Suprapubic skin (tissue), 4 donors: ENCODE measurements around the gene PDGFB. TPM values are rescaled to one million over a fixed set of nuclear protein-coding genes. Genes with fewer than 3 reads are reported as not detected.
A peak's percentile ranks its signal among the peaks of the same experiment; 100 is the strongest.

Experiments
- DNase-seq, 2 donors: peaks; one replicate each; pipeline ENCODE4 v3.0.0-alpha.2; 2019; ENCODE audit warnings: low spot score in 2 of 2
- H3K27ac ChIP-seq: fragments of 200-600 bp; sonication (generic); one replicate; pipeline ENCODE4 v1.5.1; 2019
- H3K27me3 ChIP-seq: fragments of 200-600 bp; sonication (generic); one replicate; pipeline ENCODE4 v1.5.1; 2019
- H3K36me3 ChIP-seq: fragments of 200-600 bp; sonication (generic); one replicate; pipeline ENCODE4 v1.5.1; 2019
- H3K4me1 ChIP-seq: fragments of 200-600 bp; sonication (generic); one replicate; pipeline ENCODE4 v1.5.1; 2019
- H3K4me3 ChIP-seq: fragments of 200-600 bp; sonication (generic); one replicate; pipeline ENCODE4 v1.5.1; 2019; ENCODE audit warnings: mild to moderate bottlenecking
- H3K9me3 ChIP-seq: fragments of 200-600 bp; sonication (generic); one replicate; pipeline ENCODE4 v1.5.1; 2019
- EP300 ChIP-seq: sonication (generic); formaldehyde crosslinking; IDR thresholded peaks from one replicate; pipeline ENCODE4 v1.6.1; 2017; ENCODE audit warnings: antibody characterized with exemption
- POLR2A ChIP-seq, 2 donors: fragments of 450-650 bp; IDR thresholded peaks; one replicate each; pipeline ENCODE4 v1.6.1; 2017; ENCODE audit warnings: antibody characterized with exemption in 2 of 2, mild to moderate bottlenecking in 2 of 2, moderate library complexity in 2 of 2
- POLR2AphosphoS5 ChIP-seq, 3 donors: sonication (generic); formaldehyde crosslinking; IDR thresholded peaks; one replicate each; pipeline ENCODE4 v1.6.1; 2017; ENCODE audit warnings: antibody characterized with exemption in 3 of 3
- WGBS: methylation state at CpG from one replicate; pipeline ENCODE4 v1.1.5; 2018; 5-methylcytosine and 5-hydroxymethylcytosine counted together
- total RNA-seq, 4 donors: library from RNA; depleted of rRNA; stranded (reverse); fragments of >200 nt; gene quantifications; one replicate each; pipeline ENCODE4 v1.1.0, GENCODE V29; 2016
- TF ChIP-seq, protein P1 (sequence below), 2 donors: fragments of 200-600 bp in 1 of 2; fragments of 450-650 bp in 1 of 2; sonication (generic) in 1 of 2; IDR thresholded peaks; one replicate each; pipeline ENCODE4 v1.5.1; 2016 to 2019; ENCODE audit warnings: antibody characterized with exemption in 2 of 2, mild to moderate bottlenecking in 1 of 2, moderate library complexity in 1 of 2

The PDGFB gene
- total RNA-seq, 4 donors from 2014 or later, result 10.5 to 20.6 (median 12.0) TPM

DNA sequence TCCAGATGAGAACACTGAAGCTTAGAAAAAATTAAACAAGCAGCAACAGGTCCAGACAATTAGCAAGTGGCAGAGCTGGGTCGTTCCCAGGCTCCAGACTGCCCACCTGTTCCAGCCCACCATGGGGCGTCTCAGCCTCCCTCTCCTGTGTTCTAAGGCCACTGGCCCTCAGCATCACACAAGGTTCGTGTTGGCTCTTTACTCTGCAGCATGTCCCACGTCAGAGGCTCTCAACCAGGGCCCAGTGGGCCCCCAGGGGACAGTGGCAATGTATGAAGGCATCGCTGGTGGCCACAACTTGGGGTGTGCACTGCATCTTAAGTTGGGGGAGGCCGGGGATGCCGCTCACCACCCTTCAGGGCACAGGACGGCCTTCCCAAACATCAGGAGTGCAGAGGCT is 6.2 kb downstream of the PDGFB start:
- Histone ChIP-seq H3K36me3 (no peaks in the 10 kb centered on the region), H3K27ac (peak overlapping the region; percentile 95), H3K4me3 (no peak overlapping the region), H3K4me1 (peaks cover 99% of the 10 kb centered on the region), H3K27me3 (no peaks in the 10 kb centered on the region), H3K9me3 (no peaks in the 10 kb centered on the region)
- no peak for DNase-seq
- TF ChIP-seq EP300, result no peak
- TF ChIP-seq POLR2AphosphoS5 (IDR thresholded peaks at IDR 0.05), result no peak
- TF ChIP-seq, protein P1, sequence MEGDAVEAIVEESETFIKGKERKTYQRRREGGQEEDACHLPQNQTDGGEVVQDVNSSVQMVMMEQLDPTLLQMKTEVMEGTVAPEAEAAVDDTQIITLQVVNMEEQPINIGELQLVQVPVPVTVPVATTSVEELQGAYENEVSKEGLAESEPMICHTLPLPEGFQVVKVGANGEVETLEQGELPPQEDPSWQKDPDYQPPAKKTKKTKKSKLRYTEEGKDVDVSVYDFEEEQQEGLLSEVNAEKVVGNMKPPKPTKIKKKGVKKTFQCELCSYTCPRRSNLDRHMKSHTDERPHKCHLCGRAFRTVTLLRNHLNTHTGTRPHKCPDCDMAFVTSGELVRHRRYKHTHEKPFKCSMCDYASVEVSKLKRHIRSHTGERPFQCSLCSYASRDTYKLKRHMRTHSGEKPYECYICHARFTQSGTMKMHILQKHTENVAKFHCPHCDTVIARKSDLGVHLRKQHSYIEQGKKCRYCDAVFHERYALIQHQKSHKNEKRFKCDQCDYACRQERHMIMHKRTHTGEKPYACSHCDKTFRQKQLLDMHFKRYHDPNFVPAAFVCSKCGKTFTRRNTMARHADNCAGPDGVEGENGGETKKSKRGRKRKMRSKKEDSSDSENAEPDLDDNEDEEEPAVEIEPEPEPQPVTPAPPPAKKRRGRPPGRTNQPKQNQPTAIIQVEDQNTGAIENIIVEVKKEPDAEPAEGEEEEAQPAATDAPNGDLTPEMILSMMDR (IDR thresholded peaks at IDR 0.05), result no peak
- no peak for TF ChIP-seq POLR2A (IDR thresholded peaks at IDR 0.05)
- WGBS, result 79% methylated on average over 8 of the region's 8 CpGs

DNA sequence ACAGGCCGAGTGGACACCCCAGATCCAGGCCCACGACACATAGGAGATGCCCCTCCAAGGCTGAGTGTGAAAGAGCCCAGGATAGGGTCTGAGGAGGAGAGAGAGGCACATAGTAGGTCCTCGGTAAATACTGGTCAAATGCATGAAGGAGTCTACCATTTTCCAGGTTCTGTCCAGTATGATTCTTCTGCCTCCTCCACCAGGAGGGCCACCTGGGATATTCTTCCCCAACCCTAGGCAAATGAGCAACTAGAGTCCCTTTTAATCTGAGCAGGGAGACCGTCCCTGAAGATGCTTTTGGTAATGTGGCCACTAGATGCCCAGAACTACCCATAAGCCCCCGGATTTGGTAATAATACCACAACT is 6.7 kb downstream of the PDGFB start:
- Histone ChIP-seq H3K27ac (peak overlapping the region; percentile 95), H3K4me3 (peak overlapping the region; percentile 9), H3K9me3 (no peaks in the 10 kb centered on the region), H3K36me3 (peaks cover 2% of the 10 kb centered on the region), H3K4me1 (peaks cover 99% of the 10 kb centered on the region), H3K27me3 (no peaks in the 10 kb centered on the region)
- WGBS, result 70% methylated on average over 5 of the region's 5 CpGs
- no peak for DNase-seq
- no peak for TF ChIP-seq EP300
- TF ChIP-seq POLR2A (IDR thresholded peaks at IDR 0.05), result no peak
- TF ChIP-seq, protein P1 (IDR thresholded peaks at IDR 0.05), result no peak
- no peak for TF ChIP-seq POLR2AphosphoS5 (IDR thresholded peaks at IDR 0.05)

DNA sequence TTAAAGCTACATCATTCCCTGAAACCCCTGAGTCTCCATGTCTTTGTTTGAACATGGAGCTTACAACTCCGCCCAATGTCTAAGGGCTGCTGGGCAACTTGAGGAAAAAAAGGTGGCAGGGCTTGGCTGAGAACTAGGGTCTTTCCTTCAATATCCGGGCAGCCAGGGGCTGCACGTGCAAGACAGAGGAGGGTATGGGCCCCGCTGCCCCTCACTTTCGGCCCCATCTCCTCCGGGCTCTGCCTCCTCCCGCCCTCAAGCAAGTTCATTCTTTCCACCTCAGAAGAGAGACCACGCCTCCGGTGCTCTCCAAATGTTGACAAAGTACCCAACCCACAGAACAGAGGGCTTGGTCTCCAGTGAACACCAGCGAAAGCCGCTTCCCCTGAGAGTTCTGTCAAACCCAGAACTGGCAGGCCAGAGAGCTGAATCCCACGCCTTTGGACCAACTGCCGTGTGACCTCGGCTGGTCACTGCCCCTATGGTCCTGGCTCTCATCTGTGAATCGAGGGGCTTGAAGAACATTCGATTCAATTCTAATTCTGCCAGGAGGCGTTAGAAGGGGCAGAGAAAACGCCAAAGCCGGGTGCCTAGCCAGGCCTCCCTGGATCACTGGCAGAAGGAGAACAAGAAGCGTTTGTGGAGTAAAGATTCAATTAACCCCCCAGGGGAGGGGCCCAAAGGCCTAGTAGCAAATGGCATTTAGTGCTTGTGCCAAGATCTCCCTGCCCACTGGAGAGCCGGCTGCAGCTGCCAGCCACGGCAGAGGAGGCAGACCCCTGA is 7.3 kb downstream of the PDGFB start:
- Histone ChIP-seq H3K27me3 (no peaks in the 10 kb centered on the region), H3K4me3 (peak overlapping the region; percentile 9), H3K36me3 (peaks cover 8% of the 10 kb centered on the region), H3K9me3 (no peaks in the 10 kb centered on the region), H3K27ac (peak overlapping the region; percentile 95), H3K4me1 (peaks cover 93% of the 10 kb centered on the region)
- 16% methylated on average over 16 of the region's 22 CpGs for WGBS
- DNase-seq, result no peak
- TF ChIP-seq POLR2A (IDR thresholded peaks at IDR 0.05) (no peak), EP300 (no peak), POLR2AphosphoS5 (IDR thresholded peaks at IDR 0.05) (no peak)
- TF ChIP-seq, protein P1 (IDR thresholded peaks at IDR 0.05), result no peak

DNA sequence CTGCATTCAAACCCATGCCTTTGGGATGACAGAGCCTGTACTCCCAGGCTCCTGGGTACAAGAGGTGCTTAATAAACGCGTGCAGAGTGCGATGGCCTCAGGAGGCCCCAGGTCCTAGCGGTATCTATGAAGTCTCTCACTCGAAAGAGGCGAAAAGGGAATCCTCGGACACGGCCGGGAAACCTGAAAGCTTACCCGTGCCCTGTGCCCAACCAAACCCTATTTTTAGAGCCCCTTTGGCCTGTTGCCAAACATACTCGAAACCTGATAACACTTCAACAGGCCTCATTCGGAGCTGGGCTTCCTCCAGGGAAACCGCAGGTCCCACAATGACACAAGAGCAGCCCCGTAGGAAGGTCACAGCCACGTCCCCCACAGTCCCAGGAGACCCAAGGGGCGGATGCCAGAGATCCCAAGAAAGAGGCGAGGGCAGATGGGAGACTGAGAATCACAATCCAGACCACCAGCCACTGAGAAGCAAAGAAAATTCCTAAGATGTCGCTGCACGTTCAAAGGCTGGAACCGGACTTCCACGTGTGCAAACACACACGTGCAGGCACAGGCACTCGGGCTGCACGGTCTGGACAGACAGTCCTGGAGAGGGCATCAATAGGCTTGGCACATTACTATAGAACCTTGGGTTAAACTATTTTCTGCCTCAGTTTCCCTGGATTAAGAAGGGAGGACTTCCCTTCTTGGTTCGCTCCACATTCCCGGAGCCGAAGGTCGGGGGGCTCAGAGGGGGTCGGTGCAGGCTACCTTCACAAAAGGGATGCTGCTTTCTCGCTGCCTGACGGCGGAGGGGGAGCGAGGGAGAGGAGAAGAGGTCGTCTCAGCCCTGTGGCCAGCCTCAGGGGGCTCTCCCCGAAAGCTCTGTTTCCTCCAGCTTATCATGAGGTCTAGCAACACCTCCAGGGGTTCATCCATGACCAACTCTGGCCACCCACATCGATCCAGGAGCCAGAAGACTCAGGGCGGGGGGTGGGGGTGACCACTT is 8.2 kb downstream of the PDGFB start:
- 45% methylated on average over 29 of the region's 37 CpGs for WGBS
- H3K36me3 ChIP-seq, result peaks cover 11% of the 10 kb centered on the region
- H3K4me3 ChIP-seq, result no peak overlapping the region
- H3K4me1 ChIP-seq, result peaks cover 84% of the 10 kb centered on the region
- no peaks in the 10 kb centered on the region for H3K9me3 ChIP-seq
- TF ChIP-seq POLR2A (IDR thresholded peaks at IDR 0.05) (no peak), POLR2AphosphoS5 (IDR thresholded peaks at IDR 0.05) (no peak), EP300 (no peak)
- TF ChIP-seq, protein P1 (IDR thresholded peaks at IDR 0.05), result no peak
- no peak for DNase-seq
- H3K27ac ChIP-seq, result peak overlapping the region; percentile 95
- no peaks in the 10 kb centered on the region for H3K27me3 ChIP-seq
